ENCODE data around the gene IL1RAPL2.

- TF ChIP-seq POLR2AphosphoS5 (IDR thresholded peaks at IDR 0.05; ENCODE audit: borderline replicate concordance, low read depth, low read length), result no peak
- TF ChIP-seq EZH2 (IDR thresholded peaks at IDR 0.05), result no peak
Observed at GRCh38 chrX:104913348-104913747, 347.3 kb downstream of the IL1RAPL2 start.
